A204.1 (cell line): ENCODE measurements around the gene LRRC59.

Source experiments
- FAIRE-seq: peaks from 2 replicates; lab custom pipeline; 2012; peaks lifted over from hg19 to GRCh38; lab: Jason Lieb, UNC

Gene LRRC59

GRCh38 chr17:50381920-50382319 is 15.4 kb downstream of the LRRC59 start:
- FAIRE-seq = no peak

DNA sequence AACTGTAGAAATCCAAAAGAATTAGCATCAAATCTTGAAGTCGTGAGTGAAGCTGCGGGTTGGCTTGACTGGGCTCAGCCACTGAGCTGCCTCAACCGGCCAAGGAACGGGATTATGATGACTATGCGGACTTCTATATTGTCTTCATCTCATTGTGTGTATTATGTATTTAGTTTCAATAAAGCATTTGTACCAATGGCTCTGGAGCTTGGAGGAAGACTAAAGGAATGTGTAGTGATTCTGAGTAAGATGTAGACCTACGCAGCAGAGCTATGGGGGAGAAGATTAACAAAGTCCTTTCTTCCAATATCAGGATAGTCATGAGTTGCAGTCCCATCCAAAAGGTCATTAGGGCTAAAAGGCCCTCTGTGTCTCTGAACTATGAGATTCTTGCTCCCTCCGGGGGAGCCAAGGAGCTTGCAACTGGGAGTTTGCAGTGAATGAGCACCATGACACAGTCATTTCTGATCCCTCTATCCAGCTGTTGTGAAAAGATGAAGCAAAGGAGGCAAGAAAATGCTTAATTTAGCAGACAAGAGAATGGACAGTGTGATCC is 16.0 kb downstream of the LRRC59 start:
- FAIRE-seq = no peak

GRCh38 chr17:50380369-50381259 is 16.7 kb downstream of the LRRC59 start:
- no peak for FAIRE-seq

GRCh38 chr17:50379351-50380132 is 17.8 kb downstream of the LRRC59 start:
- FAIRE-seq = no peak

GRCh38 chr17:50375858-50376538 is 21.3 kb downstream of the LRRC59 start:
- no peak for FAIRE-seq

DNA sequence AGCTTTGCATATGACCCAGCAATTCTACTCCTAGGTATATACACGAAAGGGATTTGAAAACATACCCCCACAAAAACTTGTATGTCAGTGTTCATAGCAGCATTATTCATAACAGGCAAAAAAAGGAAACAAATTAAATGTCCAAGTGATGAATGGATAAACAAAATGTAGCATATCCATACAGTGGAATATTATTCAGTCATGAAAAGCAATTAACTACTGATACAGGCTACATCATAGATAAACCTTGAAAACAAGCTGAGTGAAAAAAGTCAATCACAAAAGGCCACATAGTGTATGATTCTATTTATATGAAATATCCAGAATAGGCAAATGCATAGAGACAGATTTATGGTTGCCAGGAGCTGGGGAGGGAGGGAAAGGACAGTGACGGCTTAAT is 23.6 kb downstream of the LRRC59 start:
- no peak for FAIRE-seq

- no peak for FAIRE-seq
Observed at GRCh38 chr17:50372758-50373556, 24.4 kb downstream of the LRRC59 start, which contains the start of the genes EME1 and MRPL27. Gene EME1, plus strand, starts transcription at chr17:50373229. Its CDS starts 1,980 bp downstream, at chr17:50375209. Gene MRPL27, minus strand, starts transcription at chr17:50373184. Its CDS starts 14 bp downstream, at chr17:50373170.

GRCh38 chr17:50372222-50372757 is 25.0 kb downstream of the LRRC59 start:
- FAIRE-seq = no peak

- FAIRE-seq = no peak
Observed at GRCh38 chr17:50371526-50371925, 25.8 kb downstream of the LRRC59 start.

DNA sequence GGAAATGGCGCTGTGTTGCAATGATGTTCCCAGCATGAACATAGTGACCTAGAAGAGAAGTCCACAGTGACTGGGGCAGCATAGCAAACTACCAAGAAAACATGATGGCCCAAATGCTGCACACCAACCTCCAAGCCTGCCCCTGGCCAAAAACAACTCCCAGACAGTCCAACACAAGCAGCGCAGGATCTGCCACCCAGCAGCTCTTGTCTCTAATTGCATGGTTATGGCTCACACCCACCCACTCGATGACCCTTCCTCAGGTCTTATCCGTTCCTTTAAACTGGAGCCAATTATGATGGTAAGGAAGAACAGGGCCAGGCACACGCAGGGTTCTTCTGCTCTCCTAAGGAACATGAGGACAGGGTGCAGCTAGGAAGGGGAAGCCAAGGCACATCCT is 27.3 kb downstream of the LRRC59 start:
- no peak for FAIRE-seq

DNA sequence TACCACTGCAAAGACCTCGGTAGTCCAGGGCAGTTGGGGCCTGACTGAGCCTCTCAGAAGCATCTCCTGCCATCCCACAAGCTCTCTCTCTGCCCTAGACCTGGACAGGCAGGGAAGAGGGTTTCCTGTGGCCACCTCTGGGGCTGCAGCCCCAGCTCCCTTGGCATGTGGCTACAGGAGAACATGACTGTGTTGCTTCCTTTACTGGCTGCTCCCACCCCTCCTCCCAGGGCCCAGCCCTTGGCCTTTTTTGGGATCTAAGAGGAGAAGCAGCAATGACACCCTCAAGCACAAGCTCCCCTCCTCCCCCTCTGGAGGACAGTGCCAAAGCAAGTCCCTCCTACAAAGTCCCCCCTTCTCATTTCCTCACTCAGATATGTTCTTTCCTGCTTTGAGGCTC is 29.9 kb downstream of the LRRC59 start:
- no peak for FAIRE-seq

GRCh38 chr17:50365649-50366393 is 31.5 kb downstream of the LRRC59 start:
- FAIRE-seq = no peak

DNA sequence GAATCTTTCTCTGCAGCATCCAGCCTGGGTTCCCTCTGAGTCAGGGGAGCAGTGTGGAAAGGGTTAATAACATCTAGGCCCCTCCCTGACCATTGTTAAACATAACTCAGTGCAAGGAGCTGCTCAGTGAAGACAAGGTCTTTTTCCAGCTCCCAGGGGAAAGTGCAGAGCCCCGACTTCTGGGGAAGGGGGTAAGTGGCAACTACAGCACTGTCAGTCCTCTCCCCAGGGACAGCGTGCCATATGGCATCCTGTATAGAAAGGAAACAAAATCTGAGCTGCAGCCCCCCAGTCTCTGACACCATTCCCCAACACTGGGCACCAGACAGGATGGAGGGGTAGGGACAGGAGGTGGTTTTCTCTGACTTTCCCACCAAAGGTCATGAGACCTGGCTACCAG is 32.2 kb downstream of the LRRC59 start:
- FAIRE-seq = no peak

DNA sequence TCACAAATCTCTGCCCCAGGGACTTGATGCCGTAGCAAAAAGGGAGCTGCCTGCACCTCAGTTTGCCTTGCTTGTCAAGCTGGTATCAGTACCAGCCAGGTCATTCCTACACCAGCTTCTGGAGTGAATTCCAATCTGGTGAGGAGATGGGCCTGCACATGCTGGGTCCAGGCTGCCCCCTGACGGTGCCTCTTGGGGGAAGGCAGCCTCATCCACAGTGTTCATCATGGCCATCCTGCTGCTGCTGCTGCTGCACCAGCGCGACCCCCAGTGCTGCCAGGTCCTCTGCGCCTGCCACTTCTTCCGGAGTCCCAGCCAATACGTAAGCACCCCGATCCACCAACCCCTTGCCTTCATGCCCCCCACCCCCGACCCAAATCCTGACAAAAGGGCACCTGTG is 32.6 kb downstream of the LRRC59 start:
- FAIRE-seq = no peak

DNA sequence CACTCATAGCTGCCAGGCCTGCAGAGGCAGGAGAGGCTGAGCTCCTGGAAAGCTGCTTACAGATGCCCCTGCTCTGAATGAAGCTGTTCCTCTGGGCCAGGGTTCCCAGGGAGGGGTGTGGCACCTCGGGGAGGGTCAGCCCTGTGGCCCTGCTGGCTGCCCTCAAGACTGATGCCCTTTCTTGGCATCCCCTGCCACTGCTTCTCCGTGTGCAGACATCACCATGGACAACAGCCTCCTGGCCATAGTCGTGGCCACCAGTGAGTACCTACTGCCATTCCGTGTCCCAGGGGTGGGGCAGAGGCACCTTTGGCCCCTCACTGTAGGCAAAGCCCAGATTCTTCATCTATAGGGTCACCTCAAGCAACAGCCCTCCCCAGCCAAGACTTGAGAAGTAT is 33.3 kb downstream of the LRRC59 start:
- FAIRE-seq = no peak

- no peak for FAIRE-seq
Observed at GRCh38 chr17:50363217-50364060, 33.9 kb downstream of the LRRC59 start.

DNA sequence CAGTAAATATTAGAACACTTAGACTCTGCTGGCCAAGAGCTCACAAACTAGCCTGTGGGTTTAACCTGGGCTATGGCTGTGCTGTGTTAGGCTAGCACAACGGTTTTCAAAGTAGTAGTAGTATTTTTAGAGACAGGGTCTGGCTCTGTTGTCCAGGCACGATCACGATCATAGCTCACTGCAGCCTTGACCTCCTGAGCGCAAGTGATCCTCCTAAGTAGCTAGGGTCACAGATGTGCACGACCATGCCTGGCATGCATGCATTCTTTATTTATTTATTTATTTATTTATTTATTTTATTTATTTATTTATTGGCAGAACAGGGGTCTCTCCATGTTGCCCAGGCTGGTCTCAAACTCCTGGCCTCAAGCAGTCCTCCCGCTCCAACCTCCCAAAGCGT is 34.7 kb downstream of the LRRC59 start:
- no peak for FAIRE-seq

DNA sequence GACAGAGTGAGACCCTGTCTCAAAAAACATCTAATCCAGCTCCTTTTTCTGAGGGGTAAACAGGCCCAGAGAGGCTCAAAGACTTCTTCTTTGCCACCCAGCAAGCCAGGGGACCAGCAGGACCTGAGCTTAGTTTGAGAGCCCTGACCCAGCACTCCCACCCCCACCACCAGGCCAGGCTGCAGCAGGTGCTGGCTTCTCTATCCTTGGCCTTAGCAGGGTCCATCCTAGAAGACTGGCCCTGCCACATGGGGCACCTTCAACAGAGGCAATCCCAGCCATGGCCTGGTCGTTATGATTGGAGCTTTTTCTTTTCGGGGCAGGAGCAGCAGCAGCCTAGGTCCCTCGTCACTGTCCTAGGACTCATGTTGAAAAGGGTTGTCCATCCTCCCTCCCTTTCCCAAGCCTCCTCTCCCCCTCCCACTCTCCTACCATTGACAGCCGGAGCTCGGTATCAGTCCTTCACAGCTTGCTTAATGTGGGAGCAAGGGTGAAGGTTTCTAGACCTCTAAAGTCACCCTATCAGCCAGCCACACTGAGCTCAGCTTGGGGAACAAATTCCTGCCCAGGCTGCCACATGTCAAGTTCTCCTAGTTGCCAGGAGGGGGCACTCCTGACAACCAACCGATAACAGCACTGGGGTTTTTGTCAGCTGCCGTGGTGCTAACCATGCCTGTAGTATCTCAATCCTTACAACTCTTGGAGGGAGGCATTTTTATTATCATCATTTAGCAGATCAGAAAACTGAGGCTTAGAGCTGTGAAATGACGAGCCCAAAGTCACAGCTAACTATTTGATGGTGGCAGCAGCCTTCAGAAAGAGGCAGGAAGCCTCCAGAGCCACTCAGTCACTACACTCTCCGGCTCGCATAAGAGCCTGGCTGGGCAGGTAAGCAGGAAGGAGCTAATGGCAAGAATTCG is 35.5 kb downstream of the LRRC59 start:
- FAIRE-seq = peak; percentile 37
